ENCODE measurements around the gene ADAM22. TPM values are rescaled to one million over a fixed set of nuclear protein-coding genes. Genes with fewer than 3 reads are reported as not detected.

The ADAM22 gene
- total and polyA plus RNA-seq, 10 of the 15 experiments (the other 5 are each of a cell fraction or from before 2014, with no cell fraction given), result 1.4 to 24.5 (median 7.6) TPM

GRCh38 chr7:88132725-88133124 is 198.7 kb downstream of the ADAM22 start (continued):
- TF ChIP-seq RAD21 (IDR thresholded peaks at IDR 0.05; ENCODE audit: insufficient read depth, low read depth, low read length) (no peak), MEF2B (IDR thresholded peaks at IDR 0.05; ENCODE audit: partially characterized antibody, poor library complexity, severe bottlenecking) (peak; percentile 21), ZNF24 (IDR thresholded peaks at IDR 0.05) (no peak), RFX5 (IDR thresholded peaks at IDR 0.05; ENCODE audit: low read depth, low read length) (no peak), TCF12 (IDR thresholded peaks at IDR 0.05; ENCODE audit: low read depth, low read length) (no peak), STAT3 (IDR thresholded peaks at IDR 0.05; ENCODE audit: low read depth, low read length) (no peak), KLF5 (IDR thresholded peaks at IDR 0.05; ENCODE audit: partially characterized antibody) (no peak), PBX3 (IDR thresholded peaks at IDR 0.05; ENCODE audit: insufficient replicate concordance, low read depth, low read length) (no peak), HDAC2 (IDR thresholded peaks at IDR 0.05) (no peak), FOS (IDR thresholded peaks at IDR 0.05; ENCODE audit: borderline replicate concordance, extremely low read depth, insufficient read length) (no peak), FOXK2 (IDR thresholded peaks at IDR 0.05) (no peak), MYC (IDR thresholded peaks at IDR 0.05; ENCODE audit: insufficient read depth, insufficient read length, insufficient replicate concordance, low read length, severe bottlenecking) (no peak), ZNF207 (IDR thresholded peaks at IDR 0.05; ENCODE audit: borderline replicate concordance) (no peak), CHD2 (IDR thresholded peaks at IDR 0.05; ENCODE audit: borderline replicate concordance, low read depth, low read length) (no peak), MTA2 (IDR thresholded peaks at IDR 0.05; ENCODE audit: low read depth) (peak; percentile 86)
- TF ChIP-seq, protein P1, sequence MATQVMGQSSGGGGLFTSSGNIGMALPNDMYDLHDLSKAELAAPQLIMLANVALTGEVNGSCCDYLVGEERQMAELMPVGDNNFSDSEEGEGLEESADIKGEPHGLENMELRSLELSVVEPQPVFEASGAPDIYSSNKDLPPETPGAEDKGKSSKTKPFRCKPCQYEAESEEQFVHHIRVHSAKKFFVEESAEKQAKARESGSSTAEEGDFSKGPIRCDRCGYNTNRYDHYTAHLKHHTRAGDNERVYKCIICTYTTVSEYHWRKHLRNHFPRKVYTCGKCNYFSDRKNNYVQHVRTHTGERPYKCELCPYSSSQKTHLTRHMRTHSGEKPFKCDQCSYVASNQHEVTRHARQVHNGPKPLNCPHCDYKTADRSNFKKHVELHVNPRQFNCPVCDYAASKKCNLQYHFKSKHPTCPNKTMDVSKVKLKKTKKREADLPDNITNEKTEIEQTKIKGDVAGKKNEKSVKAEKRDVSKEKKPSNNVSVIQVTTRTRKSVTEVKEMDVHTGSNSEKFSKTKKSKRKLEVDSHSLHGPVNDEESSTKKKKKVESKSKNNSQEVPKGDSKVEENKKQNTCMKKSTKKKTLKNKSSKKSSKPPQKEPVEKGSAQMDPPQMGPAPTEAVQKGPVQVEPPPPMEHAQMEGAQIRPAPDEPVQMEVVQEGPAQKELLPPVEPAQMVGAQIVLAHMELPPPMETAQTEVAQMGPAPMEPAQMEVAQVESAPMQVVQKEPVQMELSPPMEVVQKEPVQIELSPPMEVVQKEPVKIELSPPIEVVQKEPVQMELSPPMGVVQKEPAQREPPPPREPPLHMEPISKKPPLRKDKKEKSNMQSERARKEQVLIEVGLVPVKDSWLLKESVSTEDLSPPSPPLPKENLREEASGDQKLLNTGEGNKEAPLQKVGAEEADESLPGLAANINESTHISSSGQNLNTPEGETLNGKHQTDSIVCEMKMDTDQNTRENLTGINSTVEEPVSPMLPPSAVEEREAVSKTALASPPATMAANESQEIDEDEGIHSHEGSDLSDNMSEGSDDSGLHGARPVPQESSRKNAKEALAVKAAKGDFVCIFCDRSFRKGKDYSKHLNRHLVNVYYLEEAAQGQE (IDR thresholded peaks at IDR 0.05; ENCODE audit: low read depth, low read length), result no peak
- TF ChIP-seq, protein P2, sequence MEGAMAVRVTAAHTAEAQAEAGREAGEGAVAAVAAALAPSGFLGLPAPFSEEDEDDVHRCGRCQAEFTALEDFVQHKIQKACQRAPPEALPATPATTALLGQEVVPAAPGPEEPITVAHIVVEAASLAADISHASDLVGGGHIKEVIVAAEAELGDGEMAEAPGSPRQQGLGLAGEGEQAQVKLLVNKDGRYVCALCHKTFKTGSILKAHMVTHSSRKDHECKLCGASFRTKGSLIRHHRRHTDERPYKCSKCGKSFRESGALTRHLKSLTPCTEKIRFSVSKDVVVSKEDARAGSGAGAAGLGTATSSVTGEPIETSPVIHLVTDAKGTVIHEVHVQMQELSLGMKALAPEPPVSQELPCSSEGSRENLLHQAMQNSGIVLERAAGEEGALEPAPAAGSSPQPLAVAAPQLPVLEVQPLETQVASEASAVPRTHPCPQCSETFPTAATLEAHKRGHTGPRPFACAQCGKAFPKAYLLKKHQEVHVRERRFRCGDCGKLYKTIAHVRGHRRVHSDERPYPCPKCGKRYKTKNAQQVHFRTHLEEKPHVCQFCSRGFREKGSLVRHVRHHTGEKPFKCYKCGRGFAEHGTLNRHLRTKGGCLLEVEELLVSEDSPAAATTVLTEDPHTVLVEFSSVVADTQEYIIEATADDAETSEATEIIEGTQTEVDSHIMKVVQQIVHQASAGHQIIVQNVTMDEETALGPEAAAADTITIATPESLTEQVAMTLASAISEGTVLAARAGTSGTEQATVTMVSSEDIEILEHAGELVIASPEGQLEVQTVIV (IDR thresholded peaks at IDR 0.05; ENCODE audit: borderline replicate concordance, partially characterized antibody), result no peak
- TF ChIP-seq, protein P3, sequence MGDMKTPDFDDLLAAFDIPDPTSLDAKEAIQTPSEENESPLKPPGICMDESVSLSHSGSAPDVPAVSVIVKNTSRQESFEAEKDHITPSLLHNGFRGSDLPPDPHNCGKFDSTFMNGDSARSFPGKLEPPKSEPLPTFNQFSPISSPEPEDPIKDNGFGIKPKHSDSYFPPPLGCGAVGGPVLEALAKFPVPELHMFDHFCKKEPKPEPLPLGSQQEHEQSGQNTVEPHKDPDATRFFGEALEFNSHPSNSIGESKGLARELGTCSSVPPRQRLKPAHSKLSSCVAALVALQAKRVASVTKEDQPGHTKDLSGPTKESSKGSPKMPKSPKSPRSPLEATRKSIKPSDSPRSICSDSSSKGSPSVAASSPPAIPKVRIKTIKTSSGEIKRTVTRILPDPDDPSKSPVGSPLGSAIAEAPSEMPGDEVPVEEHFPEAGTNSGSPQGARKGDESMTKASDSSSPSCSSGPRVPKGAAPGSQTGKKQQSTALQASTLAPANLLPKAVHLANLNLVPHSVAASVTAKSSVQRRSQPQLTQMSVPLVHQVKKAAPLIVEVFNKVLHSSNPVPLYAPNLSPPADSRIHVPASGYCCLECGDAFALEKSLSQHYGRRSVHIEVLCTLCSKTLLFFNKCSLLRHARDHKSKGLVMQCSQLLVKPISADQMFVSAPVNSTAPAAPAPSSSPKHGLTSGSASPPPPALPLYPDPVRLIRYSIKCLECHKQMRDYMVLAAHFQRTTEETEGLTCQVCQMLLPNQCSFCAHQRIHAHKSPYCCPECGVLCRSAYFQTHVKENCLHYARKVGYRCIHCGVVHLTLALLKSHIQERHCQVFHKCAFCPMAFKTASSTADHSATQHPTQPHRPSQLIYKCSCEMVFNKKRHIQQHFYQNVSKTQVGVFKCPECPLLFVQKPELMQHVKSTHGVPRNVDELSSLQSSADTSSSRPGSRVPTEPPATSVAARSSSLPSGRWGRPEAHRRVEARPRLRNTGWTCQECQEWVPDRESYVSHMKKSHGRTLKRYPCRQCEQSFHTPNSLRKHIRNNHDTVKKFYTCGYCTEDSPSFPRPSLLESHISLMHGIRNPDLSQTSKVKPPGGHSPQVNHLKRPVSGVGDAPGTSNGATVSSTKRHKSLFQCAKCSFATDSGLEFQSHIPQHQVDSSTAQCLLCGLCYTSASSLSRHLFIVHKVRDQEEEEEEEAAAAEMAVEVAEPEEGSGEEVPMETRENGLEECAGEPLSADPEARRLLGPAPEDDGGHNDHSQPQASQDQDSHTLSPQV (IDR thresholded peaks at IDR 0.05), result no peak

All from GM12878 (cell line).